HG02678 (cell line): Measurements from ENCODE around the gene PAWR.
"Not testable (repeated sequence)": the region's sequence is repeated elsewhere in the genome, so short reads cannot be mapped to it uniquely, and the experiment has no call there.

Experiments used
- ATAC-seq: cut with Tn5 transposase; IDR thresholded peaks from one replicate; pipeline ENCODE4 v1.9.1; 2021; ENCODE audit warnings: mild to moderate bottlenecking, moderate library complexity; ENCODE audit not compliant: unreplicated experiment

PAWR gene

DNA sequence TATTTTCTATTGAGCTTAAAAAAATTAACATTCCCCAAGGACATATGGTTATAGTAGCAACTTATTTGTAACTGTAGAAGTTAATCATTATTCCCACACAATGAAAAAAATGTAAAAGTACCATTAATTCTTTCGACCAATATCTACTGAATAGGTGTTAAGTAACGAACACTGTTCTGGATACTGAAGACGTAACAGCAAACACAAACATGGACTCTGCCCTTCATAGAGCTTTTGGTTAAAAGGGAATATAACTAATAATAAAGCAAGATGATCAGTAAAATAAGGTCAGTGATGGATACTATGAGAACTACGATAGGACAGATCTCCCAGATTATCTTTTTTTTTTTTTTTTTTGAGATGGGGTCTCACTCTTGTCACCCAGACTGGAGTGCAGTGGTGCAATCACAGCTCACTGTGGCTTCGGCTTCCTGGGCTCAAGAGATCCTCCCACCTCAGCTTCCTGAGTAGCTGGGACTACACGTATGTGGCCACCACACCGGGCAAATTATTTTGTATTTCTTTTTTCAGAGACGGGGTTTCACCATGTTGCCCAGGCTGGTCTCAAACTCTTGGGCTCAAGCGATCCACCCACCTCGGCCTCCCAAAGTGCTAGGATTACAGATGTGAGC, 93.9 kb downstream of the PAWR start:
- ATAC-seq, result no peak

DNA sequence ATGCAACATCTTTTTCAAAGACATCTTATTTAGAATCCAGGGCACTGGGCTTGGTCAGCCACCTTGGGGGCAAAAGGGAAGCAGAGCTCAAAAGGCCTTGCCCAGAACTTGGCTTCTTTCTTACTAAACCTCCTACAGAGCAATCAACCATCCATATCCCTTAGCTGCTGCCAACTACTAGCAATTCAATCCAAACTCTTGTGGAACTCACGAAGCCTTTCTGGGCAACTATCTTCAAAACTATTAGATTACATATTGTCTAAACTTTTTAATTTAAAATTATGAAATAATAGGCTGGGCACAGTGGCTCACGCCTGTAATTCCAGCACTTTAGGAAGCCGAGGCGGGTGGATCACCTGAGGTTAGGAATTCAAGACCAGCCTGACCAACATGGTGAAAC, 95.5 kb downstream of the PAWR start:
- no peak for ATAC-seq

DNA sequence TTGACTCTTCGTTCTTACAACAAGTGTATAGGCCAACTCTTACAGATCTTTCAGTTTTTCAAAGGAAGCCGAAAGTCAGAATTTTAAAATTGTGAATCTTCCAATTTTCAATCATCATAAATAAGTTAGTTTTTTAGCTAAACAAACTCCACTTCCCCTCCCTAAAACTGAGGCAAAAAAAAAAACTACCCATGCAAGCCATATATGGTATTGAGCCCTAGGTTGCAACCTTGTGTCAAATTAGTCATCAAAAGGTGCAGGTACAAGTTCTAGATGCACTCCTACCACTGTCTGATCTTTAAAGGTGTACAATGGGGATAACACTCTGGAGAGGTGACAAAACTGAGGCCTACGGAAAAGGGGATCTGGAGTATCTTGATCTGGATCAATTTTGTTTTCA, 97.9 kb downstream of the PAWR start:
- no peak for ATAC-seq

DNA sequence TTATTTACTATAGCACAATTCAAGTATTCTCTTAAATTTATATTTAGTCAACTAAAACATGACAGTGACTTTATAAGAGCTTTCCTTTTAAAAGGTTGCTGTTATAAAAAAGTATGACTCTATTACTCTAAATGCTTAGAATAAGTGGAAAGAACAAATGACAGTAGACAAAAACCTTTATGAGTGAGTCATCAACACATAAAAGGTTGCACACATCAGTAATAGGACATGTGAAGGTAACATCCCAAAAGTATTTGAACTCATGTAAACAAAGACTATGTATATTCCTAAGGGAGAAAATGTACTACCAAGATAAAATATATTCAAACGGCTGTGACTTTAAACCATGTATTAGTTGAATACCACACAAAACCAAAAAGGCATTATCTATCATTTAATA, 98.8 kb downstream of the PAWR start:
- ATAC-seq, result no peak

DNA sequence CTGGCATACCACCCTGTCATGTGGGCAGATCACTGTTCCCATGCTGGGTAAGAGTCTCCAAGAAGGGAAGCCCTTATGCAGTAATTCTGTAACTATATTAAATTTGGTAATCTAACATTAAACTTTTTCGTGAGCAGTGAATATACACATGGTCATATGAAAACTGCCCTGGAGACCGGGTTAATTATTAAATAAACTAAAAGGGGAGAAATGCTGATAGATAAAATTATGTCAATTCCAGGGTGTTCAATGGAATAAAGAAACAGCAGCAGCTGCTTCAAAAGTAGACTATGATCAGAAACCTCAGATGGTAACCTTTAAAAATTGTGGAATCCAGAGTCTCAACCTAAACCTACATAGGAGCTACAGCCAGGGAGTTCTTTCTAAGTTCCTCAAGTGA, 100.0 kb downstream of the PAWR start:
- no peak for ATAC-seq

DNA sequence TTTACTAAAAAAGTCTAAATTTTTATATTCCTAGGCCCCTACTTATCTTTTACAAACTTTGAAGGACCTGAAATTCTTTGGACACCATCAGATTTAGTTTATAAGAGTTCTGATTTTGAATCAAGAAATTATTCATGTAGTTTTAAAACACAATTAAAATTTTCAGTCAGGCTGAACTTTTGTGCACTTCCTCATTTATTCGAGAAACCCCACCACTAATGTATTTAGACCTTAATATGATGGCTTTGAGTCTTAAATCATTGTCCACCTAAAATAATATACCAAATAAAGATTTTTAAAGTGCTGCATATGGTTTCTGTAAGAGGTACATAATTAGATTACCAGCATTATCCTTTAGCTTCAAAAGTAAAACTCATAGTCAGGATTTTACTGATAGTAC, 103.4 kb downstream of the PAWR start:
- ATAC-seq, result no peak

DNA sequence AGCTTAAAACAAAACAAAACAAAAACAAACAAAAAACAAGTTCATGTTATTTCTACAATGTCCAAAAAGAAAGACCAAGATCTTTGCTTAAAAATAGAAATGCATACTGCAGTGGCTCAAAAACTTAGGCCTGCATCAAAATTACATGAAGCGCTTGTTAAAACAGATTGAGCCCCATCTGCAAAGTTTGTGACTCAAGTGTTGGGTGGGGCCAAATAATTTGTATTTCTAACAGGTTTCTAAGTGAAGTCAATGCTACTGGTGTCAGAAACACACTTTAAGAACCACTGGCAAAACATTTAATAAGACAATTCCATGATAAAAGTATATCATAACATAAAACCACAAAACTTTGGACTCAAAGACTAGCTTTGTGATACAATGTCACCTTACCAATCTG, 105.6 kb downstream of the PAWR start:
- no peak for ATAC-seq

DNA sequence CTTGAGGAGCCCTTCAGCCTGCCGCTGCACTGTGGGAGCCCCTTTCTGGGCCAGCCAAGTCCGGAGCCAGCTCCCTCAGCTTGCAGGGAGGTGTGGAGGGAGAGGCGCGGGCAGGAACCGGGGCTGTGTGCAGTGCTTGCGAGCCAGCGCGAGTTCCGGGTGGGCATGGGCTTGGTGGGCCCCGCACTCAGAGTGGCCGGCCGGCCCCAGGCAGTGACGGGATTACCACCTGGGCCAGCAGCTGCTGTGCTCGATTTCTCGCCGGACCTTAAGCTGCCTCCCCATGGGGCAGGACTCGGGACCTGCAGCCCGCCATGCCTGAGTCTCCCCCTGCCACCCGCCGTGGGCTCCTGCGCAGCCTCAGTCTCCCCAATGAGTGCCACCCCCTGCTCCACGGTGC, 116.9 kb downstream of the PAWR start:
- ATAC-seq, result no peak

DNA sequence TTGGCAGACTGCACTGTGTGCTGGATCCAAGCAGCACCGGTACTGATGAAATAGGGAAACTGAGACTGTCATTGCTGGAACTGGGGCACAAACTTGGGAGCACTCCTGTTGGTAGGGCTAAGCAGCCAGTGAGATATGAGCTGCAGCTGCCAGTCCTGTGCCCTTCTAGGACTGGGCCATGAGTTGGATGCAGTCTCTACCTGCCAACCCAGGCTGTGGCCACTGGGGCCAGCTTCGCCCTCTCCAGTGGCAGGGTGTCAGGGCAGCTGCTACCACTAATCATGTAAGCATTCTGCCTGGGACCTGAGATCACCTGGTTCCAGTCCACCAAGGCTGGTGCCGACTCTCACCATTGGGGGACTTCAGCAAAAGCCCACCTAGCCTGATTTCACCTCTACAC, 121.1 kb downstream of the PAWR start:
- ATAC-seq, result no peak

DNA sequence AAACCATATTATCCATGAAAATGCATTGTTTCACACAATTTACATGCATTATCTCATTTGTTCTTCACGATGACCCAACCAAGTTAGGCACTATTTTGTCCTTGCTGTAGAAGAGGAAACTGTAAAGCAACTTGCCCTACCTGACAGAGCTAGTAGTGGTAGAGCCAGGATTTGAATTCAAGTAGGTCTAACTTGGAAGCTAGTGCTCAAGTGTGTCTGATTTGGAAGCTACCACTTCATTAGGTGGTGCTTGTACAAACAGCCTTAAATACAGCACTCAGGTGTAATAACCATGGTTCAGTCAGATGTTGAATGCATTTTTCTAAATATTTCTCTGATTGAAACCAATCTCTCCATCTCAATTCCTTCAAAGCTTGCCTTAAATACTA, 123.6 kb downstream of the PAWR start:
- no peak for ATAC-seq

DNA sequence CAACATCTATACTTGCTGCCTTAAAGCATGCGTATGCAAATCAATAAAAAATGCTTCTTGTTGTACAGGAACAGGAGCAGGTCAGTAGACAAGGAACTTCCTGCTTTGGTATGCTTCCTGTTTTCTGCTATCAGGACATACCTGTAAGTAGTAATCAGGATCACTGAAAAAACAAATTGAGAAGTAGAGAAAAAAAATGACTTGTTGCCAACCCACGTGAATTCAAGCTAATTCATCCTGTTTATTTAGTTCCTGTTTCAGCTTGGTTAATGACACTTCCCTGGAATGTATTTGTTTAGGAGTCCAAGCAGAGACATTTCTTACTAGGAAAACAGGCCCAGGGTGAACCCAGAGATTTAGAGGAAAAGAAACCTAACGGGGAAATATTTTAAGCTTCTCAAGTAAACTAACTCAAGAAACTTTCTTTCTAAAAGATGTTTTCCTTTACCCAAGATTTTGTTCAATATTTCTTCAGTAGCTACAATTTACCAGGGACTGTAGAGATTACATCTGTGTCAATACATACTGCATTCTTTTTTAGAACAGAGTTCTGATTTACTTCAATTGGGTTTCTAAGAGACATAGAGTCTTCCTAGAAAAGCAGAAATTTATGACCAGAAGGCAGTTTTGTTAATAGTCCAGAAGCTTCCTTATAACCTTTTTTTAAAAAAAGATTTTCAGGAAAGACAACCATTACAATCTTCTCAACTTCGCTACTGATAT, 124.2 kb downstream of the PAWR start:
- ATAC-seq, result no peak

DNA sequence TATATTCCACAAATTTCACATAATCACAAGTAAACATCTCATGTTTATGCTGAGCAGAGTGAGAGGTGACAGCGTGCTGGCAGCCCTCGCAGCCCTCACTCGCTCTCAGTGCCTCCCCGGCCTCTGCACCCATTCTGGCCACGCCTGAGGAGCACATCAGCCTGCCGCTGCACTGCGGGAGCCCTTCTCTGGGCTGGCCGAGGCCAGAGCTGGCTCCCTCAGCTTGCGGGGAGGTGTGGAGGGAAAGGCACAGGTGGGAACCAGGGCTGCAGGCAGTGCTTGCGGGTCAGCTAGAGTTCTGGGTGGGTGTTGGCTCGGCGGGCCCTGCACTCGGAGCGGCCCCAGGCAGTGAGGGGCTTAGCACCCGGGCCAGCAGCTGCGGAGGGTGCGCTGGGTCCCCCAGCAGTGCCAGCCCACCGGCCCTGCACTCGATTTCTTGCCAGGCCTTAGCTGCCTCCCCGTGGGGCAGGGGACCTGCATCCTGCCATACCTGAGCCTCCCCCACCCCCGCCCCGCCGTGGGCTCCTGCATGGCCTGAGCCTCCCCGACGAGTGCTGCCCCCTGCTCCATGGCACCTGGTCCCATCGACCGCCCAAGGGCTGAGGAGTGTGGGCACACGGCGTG, 125.9 kb downstream of the PAWR start:
- not testable (repeated sequence) for ATAC-seq

DNA sequence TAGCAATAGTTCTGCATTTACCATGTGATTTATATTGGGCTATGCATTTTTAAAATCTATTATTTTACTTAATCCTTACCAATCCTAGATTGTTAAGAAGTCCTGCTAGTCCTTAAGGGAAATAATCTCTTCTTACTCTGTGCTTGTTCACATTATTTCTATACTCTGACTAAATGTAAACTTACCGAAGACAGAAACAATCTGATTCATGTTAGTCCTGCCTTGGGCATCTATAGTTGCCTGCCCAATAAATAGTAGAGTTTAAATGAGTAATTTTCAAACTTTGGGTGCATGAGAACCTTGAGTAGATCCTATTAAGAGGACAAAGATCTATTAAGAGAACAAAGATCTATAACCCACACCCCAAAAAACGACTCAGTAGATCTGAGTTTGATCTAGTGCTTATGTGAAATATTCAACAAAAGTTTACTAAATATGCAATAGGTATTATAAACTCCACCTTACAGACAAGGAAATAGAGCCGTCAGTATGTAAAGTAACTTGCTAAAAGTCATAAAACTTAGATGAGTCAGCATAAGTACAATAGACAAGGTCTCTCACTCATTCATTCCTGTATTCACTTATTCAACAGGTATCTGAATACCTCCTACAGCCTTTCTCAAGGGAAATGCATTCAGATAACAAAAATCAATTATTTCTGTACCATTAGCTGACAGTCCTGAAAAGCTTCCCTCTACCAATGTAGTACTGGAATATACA, 127.6 kb downstream of the PAWR start:
- no peak for ATAC-seq

DNA sequence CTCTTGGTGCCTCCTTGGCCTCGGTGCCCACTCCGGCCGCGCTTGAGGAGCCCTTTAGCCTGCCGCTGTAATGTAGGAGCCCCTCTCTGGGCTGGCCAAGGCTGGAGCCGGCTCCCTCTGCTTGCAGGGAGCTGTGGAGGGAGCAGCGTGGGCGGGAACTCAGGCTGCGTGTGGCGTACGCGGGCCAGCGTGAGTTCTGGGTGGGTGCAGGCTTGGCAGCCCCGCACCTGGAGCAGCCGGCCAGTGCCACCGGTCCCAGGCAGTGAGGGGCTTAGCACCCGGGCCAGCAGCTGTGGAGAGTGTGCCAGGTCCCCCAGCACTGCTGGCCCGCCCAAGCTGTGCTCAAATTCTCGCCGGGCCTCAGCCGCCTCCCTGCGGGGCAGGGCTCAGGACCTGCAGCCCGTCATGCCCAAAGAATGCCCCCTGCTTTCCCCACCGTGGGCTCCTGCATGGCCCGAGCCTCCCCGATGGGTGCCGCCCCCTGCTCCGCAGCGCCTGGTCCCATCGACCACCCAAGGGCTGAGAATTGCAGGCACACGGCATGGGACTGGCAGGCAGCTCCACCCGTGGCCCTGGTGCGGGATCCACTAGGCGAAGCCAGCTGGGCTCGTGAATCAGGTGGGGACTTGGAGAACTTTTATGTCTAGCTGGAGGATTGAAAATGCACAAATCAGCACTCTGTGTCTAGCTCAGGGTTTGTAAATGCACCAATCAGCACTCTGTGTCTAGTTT, 129.2 kb downstream of the PAWR start:
- ATAC-seq, result no peak

DNA sequence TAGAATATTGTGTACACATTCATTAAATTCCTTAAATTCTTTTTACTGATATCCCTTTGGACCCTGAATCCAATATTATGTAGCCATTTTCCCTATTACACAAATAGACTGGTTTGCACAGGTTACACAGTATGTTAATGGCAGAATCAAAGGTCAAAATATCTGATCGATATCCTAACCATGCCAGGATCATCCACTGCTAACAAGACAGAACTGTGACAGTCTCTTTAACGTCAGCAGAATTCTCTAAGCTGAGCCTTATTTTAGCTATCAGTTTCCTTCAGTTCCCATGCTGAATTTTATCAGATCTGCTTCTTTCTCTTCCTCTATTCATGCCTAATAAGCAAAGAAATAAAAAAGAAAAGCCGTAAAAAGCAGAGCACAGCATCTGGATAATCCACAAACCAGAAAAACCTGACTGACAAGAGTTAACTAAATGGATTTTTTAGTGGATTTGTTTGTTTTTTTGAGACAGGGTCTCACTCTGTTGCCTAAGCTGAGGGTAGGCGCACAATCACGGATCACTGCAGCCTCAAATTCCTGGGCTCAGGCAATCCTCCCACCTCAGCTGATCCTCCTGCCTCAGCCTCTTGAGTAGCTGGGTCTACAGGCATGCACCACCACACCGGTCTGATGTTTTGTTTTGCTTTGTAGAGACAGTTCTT, 130.4 kb downstream of the PAWR start:
- no peak for ATAC-seq

DNA sequence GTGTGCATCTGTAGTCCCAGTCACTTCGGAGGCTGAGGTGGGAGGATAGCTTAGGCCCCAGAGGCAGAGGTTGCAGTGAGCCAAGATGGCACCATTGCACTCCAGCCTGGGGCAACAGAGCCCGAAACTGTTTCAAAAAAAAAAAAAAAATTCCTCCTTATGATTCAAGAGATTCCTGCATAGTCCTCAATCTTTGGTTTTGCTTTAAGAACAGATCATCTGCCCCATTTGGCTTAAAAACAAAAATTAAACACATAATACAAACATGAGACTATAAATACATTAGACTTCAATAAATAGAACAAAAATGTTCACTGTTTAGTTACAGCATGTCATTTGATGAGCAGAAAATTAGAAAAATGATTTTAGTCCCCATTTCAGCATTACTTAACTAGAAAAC, 131.2 kb downstream of the PAWR start:
- ATAC-seq, result no peak

DNA sequence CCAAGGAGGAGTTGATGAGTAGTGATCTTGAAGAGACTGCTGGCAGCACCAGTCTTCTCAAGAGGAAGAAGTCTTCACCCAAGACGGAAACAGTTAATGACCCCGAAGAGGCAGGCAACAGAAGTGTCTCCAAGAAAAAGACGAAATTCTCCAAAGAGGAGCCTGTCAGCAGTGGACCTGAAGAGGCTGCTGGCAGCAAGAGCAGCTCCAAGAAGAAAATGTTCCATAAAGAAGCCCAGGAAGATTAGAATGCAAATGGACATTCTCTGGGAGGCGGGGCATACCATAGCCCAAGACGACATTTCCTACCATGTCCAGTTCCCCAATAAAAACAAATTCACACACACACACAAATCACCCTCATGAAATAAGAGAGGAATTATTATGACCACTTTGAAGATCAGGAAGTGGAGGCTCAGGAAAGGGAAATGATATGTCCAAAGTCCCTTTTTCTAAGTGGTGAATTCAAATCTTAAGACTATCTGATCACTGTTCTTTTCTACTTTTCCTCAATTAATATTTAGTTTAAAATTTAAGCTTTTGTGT, 131.8 kb downstream of the PAWR start:
- no peak for ATAC-seq

DNA sequence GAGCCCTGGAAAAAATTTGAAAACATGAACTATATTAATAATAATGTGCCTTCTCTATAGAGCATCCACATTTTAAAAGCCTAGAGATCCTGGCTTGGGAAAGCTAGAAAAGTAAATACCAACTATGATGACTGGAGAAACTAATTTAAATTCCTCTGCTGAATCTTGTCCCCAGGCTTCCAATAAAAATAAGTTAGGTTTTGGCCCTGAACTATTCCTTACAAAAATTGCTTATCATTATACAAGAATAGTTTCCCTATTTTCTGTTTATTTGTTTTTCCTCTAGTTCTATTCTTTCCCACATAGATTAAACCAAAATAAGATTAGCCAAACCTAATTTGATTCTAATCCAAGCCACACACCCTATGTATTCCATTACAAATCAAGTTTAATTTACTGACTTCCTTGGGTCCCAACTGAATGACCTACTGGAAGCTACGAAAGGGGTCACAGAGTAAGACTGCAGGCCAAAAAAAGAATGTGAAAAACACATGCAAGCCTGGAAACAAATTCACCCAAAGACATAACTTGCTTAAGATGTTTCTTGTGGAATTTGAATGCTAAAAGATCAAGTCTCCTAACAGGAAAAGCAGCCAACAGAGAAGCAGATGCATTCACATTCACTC, 133.0 kb downstream of the PAWR start:
- ATAC-seq, result no peak

DNA sequence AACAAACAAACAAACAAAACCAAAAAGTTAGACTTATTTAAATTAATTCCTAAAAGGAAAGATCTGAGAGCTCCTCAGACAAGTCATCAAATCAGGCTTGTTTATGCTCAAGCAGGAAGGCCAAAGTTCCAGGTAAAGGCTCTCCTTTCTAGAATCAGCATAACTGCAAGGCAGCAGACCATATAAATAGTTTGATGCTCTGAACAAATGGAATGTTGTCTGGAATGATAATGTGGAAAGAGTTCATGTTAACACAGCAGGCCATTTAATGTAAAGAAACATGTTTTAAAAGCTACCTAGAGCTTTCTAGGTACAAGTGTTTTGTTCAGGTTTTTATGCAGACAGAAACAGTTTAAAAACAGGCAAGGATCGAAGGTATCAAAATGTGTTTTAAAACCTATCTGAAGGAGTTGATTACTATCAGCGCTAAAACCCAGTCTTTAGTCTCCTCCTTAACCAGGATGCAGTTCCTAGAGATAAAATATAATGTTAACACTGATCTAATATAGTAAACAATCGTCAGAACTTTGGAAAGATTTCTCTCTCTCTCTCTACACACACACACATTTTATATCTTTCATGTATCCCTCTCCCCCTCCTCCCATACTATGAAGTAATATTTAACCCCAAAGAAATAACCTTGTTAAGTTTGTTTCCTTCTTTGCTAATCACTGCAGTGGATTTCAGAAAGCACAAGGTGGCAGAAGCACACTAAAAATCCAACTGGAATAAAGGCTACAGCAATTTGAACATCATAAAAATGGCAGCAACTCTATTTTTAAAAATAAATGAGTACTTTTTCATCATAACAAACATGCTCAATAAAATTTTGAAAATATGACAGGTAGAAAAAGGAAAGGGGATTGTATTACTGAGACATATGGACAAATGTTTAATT, 135.5 kb downstream of the PAWR start:
- ATAC-seq, result peak; percentile 55
